Osteoblast (primary cell): ENCODE results near the gene RAD50. TPM values are rescaled to one million over a fixed set of nuclear protein-coding genes. Genes with fewer than 3 reads are reported as not detected.
"Not testable (repeated sequence)": the region's sequence is repeated elsewhere in the genome, so short reads cannot be mapped to it uniquely, and the experiment has no call there.

Experiments
- DNase-seq: peaks from one replicate; pipeline ENCODE4 v3.0.0; 2011; ENCODE audit warnings: low spot score, mixed read lengths; ENCODE audit not compliant: insufficient read length; ENCODE audit errors: missing footprints
- H2AFZ ChIP-seq: 2 replicates; pipeline ENCODE4 v1.6.0; 2011; ENCODE audit warnings: mild to moderate bottlenecking, low read length
- H3K27ac ChIP-seq: 2 replicates; pipeline ENCODE4 v1.5.1; 2011; ENCODE audit warnings: mild to moderate bottlenecking, low read depth, low read length, moderate library complexity
- H3K27me3 ChIP-seq: 2 replicates; pipeline ENCODE4 v1.6.0; 2012; ENCODE audit warnings: mild to moderate bottlenecking, control low read depth, inconsistent platforms, low read length, moderate library complexity; ENCODE audit not compliant: insufficient read depth
- H3K36me3 ChIP-seq: 2 replicates; pipeline ENCODE4 v1.5.1; 2011; ENCODE audit warnings: mild to moderate bottlenecking, low read length, control low read depth, moderate library complexity; ENCODE audit not compliant: insufficient read depth
- H3K4me1 ChIP-seq: 2 replicates; pipeline ENCODE4 v1.5.1; 2011; ENCODE audit warnings: mild to moderate bottlenecking, low read length, control low read depth, moderate library complexity; ENCODE audit not compliant: insufficient read depth
- H3K4me2 ChIP-seq: 2 replicates; pipeline ENCODE4 v1.6.0; 2011; ENCODE audit warnings: mild to moderate bottlenecking, low read length; ENCODE audit not compliant: insufficient read depth
- H3K4me3 ChIP-seq: fragments of 200-600 bp; sonication (generic); 3 replicates; pipeline ENCODE4 v1.5.1; 2012; ENCODE audit warnings: mild to moderate bottlenecking, low read length, inconsistent platforms; ENCODE audit not compliant: insufficient read depth
- H3K79me2 ChIP-seq: 2 replicates; pipeline ENCODE4 v1.6.0; 2012; ENCODE audit warnings: mild to moderate bottlenecking, low read length, control low read depth, inconsistent platforms; ENCODE audit not compliant: insufficient read depth
- H3K9me3 ChIP-seq: 2 replicates; pipeline ENCODE4 v1.5.1; 2011; ENCODE audit warnings: low read depth, low read length, control low read depth
- H4K20me1 ChIP-seq: 2 replicates; pipeline ENCODE4 v1.6.0; 2012; ENCODE audit warnings: mild to moderate bottlenecking, low read length, control low read depth; ENCODE audit not compliant: insufficient read depth
- total RNA-seq: library from RNA; depleted of rRNA; stranded (reverse); fragments of >200 nt; gene quantifications from 2 replicates; pipeline ENCODE4 v1.2.3, GENCODE V29; 2012
- TF ChIP-seq, protein P1 (sequence below): IDR thresholded peaks from 2 replicates; pipeline ENCODE4 v1.5.1; 2011; ENCODE audit warnings: mild to moderate bottlenecking, low read depth, low read length, moderate library complexity; ENCODE audit errors: extremely low read depth

The RAD50 gene
- total RNA-seq, 1 donor, result 39.4 TPM

DNA sequence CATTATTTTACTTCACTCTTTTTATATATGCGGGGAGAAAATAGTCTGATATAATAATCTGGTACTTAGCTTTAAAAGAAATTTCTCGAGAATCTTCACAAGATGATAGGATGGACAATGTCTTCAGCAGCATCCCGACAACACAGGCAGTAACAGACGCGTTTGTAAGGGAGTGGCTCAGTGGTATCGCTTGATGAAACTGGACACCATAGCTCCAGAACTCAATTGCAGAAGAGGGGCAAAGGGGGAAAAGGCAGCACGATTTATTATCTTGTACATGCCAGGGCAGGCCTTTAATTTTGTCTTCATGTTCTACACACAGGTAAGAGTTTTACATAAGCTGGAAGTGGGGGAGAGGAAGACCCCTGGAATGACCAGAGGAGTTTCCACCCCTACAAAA is 132.7 kb downstream of the RAD50 start:
- Histone ChIP-seq H3K9me3 (no peaks in the 10 kb centered on the region), H3K27me3 (no peaks in the 10 kb centered on the region), H3K4me1 (peaks cover 10% of the 10 kb centered on the region), H3K79me2 (no peaks in the 10 kb centered on the region), H3K27ac (no peak overlapping the region), H4K20me1 (no peaks in the 10 kb centered on the region), H2AFZ (no peak overlapping the region), H3K4me3 (no peak overlapping the region), H3K36me3 (no peaks in the 10 kb centered on the region), H3K4me2 (no peak overlapping the region)
- DNase-seq, result no peak
- TF ChIP-seq, protein P1, sequence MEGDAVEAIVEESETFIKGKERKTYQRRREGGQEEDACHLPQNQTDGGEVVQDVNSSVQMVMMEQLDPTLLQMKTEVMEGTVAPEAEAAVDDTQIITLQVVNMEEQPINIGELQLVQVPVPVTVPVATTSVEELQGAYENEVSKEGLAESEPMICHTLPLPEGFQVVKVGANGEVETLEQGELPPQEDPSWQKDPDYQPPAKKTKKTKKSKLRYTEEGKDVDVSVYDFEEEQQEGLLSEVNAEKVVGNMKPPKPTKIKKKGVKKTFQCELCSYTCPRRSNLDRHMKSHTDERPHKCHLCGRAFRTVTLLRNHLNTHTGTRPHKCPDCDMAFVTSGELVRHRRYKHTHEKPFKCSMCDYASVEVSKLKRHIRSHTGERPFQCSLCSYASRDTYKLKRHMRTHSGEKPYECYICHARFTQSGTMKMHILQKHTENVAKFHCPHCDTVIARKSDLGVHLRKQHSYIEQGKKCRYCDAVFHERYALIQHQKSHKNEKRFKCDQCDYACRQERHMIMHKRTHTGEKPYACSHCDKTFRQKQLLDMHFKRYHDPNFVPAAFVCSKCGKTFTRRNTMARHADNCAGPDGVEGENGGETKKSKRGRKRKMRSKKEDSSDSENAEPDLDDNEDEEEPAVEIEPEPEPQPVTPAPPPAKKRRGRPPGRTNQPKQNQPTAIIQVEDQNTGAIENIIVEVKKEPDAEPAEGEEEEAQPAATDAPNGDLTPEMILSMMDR, result no peak

DNA sequence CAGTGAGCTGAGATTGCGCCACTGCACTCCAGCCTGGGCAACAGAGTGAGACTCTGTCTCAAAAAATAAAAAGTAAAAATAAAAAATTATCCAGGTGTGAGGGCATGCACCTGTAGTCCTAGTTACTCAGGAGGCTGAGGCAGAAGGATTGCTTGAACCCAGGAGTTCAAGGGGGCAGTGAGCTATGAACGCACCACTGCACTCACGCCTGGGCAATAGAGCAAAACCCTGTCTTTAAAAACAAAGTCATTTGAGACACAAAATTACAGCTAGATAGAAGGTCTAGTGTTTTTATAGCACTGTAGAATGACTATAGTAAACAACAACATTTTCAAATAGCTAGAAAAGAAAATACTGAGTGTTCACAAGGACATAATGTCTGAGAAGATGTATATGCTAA is 133.4 kb downstream of the RAD50 start:
- DNase-seq, result no peak
- H3K27ac ChIP-seq, result no peak overlapping the region

DNA sequence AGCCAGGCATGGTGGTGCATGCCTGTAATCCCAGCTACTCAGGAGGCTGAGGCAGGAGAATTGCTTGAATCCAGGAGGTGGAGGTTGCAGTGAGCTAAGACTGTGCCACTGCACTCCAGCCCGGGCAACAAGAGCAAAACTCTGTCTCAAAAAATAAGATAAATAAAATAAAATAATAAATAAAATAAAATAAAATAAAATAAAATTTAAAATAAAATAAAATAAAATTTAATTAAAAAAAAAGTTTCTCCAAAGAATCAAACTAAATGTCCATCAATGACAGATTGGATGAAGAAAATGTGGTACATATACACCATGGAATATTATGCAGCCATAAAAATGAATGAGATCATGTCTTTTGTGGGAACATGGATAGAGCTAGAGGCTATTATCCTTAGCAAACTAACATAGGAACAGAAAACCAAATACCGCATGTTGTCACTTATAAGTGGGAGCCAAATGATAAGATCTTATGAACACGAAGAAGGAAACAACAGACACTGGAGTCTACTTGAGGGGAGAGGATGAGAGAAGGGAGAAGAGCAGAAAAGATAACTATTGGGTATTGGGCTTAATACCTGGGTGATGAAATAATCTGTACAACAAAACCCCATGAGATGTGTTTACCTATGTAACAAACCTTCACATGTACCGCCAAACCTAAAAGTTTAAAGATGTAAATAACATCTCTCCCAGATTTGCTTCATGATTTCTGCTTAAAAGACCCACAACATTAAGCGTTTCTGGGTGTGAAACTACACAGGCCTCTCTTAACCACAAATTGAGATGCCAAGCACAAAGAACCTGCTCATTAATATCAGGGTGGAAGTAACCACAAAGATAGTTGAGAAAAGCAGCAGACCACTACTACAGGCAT is 135.2 kb downstream of the RAD50 start:
- H3K36me3 ChIP-seq, H3K4me3 ChIP-seq, H3K4me1 ChIP-seq, H3K9me3 ChIP-seq, H4K20me1 ChIP-seq, DNase-seq, H3K79me2 ChIP-seq, H3K4me2 ChIP-seq, H2AFZ ChIP-seq, H3K27me3 ChIP-seq, H3K27ac ChIP-seq: not testable (repeated sequence)

More for the DNA sequence above, 133.4 kb downstream of the RAD50 start:
- Histone ChIP-seq H3K4me1 (peaks cover 4% of the 10 kb centered on the region), H2AFZ (no peak overlapping the region), H3K27me3 (no peaks in the 10 kb centered on the region), H3K4me3 (no peak overlapping the region), H3K79me2 (no peaks in the 10 kb centered on the region), H3K36me3 (no peaks in the 10 kb centered on the region), H4K20me1 (no peaks in the 10 kb centered on the region), H3K4me2 (no peak overlapping the region), H3K9me3 (no peaks in the 10 kb centered on the region)
- TF ChIP-seq, protein P1, result no peak

DNA sequence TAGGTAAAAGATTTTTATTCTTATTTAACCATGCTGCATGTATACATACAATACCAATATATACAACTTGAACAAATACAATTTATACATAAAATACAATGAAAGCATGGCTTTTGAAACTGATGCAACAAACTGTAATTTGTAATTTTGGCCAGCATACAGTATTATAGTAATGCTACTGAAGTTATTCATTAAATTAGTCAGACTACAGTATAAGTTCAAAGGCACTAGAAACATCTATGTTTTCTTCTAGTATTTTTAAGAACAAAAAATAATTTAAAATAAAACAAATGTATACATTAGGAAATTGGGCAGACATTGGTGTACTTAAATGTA is 135.8 kb downstream of the RAD50 start:
- Histone ChIP-seq H4K20me1 (no peaks in the 10 kb centered on the region), H2AFZ (no peak overlapping the region), H3K27ac (no peak overlapping the region), H3K36me3 (no peaks in the 10 kb centered on the region), H3K4me1 (peaks cover 3% of the 10 kb centered on the region), H3K4me3 (no peak overlapping the region), H3K4me2 (no peak overlapping the region), H3K9me3 (no peaks in the 10 kb centered on the region), H3K79me2 (no peaks in the 10 kb centered on the region), H3K27me3 (no peaks in the 10 kb centered on the region)
- TF ChIP-seq, protein P1, result no peak
- DNase-seq, result no peak

Other genes with a start within 250 kb of the RAD50 start
- 3.8 and 5.4 TPM in 2 replicates for gene SLC22A5, start 187.3 kb upstream of the RAD50 start, total RNA-seq
- gene IRF1, start 66.2 kb upstream of the RAD50 start, total RNA-seq, result 19.7 and 22.1 TPM in 2 replicates
- not detected in 2 replicates for gene IL5, start 13.5 kb upstream of the RAD50 start, total RNA-seq
- under 0.01 TPM in 1 of 2 replicates, not detected in the other for gene IL13, start 101.2 kb downstream of the RAD50 start, total RNA-seq
- not detected in 2 replicates for gene IL4, start 117.0 kb downstream of the RAD50 start, total RNA-seq
- 8.5 and 12.7 TPM in 2 replicates for gene KIF3A, start 180.6 kb downstream of the RAD50 start, total RNA-seq
- not detected in 2 replicates for gene CCNI2, start 190.4 kb downstream of the RAD50 start, total RNA-seq
- gene SEPTIN8, start 220.3 kb downstream of the RAD50 start, total RNA-seq, result 32.1 and 33.7 TPM in 2 replicates